ENCODE measurements around the gene WFIKKN2. TPM values are rescaled to one million over a fixed set of nuclear protein-coding genes. Genes with fewer than 3 reads are reported as not detected.

The WFIKKN2 gene
- total RNA-seq, 1 donor from 2014 or later, result not detected

DNA sequence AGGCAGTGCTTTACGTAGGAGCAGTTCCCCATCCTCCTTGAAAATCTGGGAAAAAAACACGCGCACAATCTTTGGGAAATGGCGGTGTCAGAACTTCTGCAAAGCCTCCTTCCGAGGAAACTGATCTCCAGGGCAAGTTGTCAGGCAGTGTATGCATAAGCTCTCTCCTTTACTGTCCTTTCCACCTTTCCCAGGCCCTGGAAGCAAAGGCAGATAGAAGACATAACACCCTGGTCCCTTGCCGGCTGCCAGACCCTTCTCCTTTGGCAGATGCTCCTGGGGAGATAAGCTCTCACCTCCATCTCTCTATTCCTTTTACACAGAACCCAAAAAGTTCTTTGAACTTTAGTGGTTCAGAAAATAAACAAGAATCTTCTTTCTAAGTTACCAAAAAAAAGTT is 18.4 kb downstream of the WFIKKN2 start:
- intact Hi-C loops (cut with micrococcal nuclease), result loop anchor here (2.0 kb wide), 1 partner anchor 375 kb away; the partner anchor contains the start of gene RSAD1

DNA sequence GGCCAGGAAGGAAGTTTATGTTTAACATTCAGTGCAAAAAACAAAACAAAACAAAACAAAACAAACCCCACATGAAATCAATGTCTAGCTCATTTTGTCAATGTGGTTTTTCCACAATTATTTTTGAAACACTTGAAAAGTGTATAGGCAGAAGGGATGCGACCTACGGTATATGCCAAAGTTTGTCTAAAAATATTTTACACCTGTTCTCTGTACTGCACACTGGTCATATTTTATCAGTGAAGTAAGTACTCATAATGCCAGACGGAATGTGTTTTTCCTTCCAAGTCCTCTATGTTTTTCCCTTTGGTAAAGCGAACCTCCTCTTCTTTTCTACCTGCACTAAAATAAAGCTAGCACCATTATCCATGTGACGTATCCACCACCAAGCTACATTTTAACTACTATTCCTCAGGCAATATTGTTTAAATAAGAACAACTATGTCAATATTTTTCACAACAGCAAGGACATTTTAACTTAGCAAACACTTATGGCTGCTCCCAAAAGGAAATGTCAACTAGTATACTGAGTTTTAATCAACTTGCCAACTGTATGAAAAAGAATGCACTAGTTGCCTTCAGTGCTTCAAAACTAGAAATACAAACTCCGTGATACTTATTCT is 20.4 kb downstream of the WFIKKN2 start:
- intact Hi-C loops (cut with micrococcal nuclease), result no loop called here

DNA sequence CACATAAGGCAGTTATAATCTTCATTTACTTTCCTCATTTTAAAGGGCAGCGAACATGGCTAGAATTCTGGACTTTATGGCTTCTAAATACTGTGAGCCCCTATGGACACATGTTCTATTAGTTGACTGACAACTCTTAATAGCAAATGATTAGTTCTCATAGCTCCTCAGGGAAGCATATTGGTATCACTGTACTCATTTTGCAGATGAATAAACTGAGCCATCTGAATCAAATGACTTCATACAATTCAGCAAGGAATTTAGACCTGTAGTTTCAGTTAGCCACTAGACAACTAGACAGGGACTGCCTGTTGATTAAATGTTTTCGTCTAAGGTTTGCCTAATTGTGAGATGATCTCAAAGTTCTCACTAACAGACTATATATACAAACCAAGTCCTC is 21.0 kb downstream of the WFIKKN2 start:
- intact Hi-C loops (cut with micrococcal nuclease), result no loop called here

DNA sequence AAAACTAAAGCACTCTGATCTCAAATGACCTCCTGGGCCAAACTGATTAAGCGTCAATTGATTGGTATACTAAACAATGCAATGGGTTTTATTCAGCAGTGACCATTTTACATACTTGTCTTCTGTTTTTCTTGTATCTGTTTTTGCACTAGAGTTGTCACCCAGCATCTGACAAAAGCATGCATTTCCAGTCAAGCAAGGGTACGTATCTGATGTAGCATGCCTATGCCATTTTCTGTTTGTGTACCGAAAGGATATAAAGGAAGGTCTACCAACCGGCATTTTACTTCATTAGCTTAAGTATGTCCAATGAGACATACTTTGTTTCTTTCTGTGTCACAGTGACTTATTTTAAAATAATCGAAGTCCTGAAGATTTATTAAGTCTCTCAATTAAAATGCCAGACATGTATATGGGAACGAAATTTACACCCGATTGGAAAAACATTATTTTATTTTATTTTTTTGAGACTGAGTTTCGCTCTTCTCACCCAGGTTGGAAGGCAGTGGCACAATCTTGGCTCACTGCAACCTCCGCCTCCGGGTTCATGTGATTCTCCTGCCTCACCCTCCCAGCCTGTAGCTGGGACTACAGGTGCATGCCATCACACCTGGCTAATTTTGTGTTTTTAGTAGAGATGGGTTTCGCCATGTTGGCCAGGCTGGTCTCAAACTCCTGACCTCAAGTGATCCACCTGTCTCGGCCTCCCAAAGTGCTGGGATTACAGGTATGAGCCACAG is 23.3 kb downstream of the WFIKKN2 start:
- intact Hi-C loops (cut with micrococcal nuclease), result no loop called here

DNA sequence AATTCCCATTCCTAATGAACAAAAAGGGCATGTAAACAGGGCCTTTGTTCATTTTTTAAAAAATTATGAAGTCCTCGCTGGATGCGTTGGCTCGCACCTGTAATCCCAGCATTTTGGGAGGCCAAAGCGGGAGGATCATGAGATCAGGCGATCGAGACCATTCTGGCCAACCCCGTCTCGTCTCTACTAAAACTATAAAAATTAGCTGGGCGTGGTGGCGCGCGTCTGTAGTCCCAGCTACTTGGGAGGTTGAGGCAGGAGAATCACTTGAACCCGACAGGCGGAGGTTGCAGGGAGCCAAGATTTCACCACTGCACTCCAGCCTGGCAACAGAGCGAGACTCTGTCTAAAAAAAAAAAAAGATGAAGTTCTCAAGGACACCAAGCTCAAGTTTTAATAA is 24.3 kb downstream of the WFIKKN2 start:
- intact Hi-C loops (cut with micrococcal nuclease), result loop anchor here (10.0 kb wide), 1 partner anchor 295 kb away; the partner anchor contains the start of gene NME1

DNA sequence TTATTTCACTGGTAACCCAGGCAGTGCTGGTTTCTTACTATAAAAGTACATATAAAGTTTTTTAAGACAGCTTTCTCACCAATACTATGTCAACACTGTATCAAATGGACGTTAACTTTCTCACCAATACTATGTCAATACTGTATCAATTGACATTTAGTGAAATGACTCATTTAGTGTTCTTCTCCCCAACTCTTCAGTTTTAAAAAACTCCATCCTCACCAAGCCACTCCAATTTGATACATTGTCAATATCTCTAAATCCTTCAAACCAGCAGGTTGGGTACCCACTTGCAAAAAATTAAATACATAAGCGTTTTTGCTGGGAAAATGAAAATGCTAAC is 25.9 kb downstream of the WFIKKN2 start:
- intact Hi-C loops (cut with micrococcal nuclease), result loop anchor here (10.0 kb wide), 1 partner anchor 293 kb away; the partner anchor contains the start of gene NME1

DNA sequence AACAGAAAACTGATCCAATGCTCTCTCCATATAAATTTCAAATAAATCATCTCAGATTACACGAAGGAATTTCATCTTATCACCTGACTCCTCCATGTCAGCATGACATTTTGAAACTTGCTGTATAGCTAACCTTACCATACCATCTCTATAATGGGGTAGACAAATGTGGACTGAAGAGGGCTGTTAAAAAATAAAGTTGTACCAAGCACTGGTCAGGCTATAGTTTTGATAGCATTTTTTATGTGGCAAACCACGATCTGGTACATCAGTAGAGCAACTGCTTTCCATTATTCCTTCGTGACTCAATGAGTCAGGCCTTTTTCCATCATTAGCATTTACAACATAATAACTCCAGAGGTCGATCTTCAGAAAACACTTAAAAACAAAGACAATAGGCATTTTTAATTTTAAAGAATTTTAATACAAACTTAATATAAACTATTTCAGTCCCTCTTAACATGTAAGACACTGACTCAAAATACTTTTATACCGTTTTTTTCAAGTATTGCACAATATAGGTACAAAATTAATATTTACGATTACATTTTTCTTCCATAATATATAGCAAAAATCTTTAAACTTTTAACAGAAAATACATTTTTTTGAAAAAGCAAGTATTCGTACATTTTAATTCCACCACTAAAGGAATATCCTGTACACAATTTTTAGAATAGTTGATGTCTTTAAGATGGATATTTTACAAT is 26.6 kb downstream of the WFIKKN2 start:
- intact Hi-C loops (cut with micrococcal nuclease), result loop anchor here (10.0 kb wide), 1 partner anchor 293 kb away; the partner anchor contains the start of gene NME1

DNA sequence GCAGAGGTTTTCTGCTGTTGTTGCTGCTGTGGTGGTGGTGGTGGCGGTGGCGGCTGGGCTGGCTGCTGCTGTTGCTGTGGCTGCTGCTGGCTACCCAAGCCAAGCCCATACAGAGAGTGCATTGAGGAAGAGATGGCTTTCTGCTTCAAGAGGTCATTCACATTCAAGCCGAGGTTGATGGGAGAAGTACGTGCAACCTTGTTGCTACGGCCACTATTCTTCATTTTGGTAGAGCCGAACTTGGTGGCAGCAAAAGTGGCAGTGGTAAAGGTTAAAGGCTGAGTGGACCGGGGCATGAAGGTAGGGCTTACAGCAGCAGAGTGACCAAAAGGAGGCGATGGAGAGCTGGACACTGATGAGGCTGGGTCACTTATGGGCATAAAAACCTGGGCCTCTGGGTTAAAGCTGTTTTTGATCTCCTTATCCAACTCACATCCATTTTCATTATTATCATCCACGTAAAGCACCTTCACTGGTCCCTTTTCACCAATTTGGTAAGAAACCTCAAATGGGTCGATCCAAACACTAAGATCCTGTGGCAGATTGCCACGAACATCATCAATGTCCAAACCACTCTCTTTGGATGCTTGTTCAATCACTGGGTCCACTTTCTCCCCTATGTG is 27.9 kb downstream of the WFIKKN2 start:
- intact Hi-C loops (cut with micrococcal nuclease), result loop anchor here (10.0 kb wide), 1 partner anchor 291 kb away; the partner anchor contains the start of gene NME1

DNA sequence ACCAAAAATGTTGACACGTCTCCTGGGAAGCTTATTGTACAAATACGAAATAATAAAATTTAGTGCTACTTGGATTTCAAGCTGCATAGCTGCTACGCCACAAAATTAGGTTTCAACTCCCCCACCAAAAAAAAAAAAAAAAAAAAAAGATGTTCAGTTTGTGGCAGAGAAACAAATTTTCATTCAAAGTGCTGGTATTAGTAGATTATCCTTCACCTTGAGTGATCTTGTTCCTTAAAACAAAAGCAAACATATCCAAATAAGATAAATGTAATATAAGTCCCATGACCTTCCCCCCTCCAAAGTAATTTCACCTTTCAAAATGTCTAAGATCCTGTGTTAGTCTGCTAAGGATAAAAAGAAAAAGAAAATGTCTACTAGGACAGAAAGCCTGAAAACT is 28.5 kb downstream of the WFIKKN2 start:
- intact Hi-C loops (cut with micrococcal nuclease), result loop anchor here (10.0 kb wide), 1 partner anchor 291 kb away; the partner anchor contains the start of gene NME1

DNA sequence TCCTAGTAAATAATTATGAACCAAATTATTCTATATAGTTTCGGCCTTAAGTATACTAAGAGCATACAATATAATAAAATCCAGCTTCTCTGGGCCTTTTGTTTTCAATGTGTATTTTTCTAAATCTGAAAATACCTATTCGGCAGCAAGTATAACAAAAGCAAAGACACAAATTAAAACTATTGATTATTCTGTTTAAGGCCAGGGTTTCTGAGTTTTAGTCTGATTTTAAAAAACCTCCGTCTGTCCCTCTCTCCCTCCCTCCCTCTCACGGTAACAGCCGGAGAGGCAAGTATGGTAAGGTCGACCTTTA is 29.3 kb downstream of the WFIKKN2 start:
- intact Hi-C loops (cut with micrococcal nuclease), result loop anchor here (5.0 to 10.0 kb wide), 2 partner anchors 93 to 290 kb away; partner anchors contain the start of gene NME1

DNA sequence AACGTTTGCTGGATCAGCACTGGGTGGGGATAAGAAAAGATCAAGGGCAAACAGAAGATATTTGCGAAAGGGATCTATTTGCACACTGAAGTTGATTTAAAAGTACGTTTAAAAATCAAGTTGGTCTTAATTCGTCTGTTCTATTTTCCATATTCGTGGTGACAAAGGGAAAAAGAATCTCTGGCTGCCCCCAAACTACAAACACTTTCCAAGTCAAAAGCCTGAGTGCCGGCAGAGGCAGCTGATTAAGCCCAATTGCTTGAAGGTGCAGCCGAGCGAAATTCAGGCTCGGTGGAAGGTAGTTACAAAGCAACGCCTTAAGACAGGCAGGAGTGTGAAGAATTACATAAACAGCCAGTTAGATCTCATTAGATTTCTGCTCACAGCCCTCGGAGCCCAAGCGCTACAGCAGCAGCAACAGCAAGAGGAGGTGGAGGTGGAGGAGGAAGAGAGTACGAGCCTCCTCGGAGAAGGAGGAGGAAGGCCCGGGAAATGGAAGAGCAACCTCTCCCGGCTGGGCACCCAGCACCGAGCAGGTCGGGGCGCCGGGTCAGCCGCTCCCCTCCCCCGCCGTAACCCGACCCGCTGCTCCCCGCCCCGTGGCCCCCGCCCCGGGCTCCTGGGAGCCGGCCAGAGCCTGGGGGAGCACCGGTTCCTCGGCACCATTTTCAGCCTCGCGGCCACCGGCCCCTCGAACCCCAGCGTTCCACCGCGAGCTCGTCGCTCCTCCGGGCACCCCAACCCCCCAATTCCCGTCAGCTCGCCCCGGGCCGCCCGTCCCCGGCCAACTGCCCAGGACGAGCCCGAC is 29.9 kb downstream of the WFIKKN2 start:
- intact Hi-C loops (cut with micrococcal nuclease), result loop anchor here (5.0 to 10.0 kb wide), 2 partner anchors 92 to 290 kb away; partner anchors contain the start of gene NME1

DNA sequence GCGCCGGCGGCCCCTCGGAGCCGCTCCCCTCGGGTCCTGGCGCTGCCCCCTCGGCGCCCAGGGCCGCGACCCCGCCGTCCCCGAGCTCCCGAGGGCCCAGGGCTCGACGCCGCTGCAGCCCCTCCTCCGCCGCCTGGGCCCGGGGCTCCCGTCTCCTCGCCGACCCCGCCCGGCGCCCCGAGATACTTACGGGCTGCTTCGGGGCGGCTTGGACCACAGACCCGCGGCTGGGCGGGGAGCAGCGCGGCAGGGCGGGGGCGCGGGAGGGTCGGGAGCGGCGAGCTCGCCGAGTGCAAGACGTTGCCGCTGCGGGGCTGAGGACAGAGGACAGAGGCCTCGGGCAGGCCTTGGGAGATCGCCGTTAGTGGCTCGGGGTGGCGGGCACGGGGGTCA is 30.5 kb downstream of the WFIKKN2 start:
- intact Hi-C loops (cut with micrococcal nuclease), result loop anchor here (1.0 to 10.0 kb wide), 7 partner anchors 45 to 394 kb away; partner anchors contain the start of genes MBTD1, NME1 and UTP18

DNA sequence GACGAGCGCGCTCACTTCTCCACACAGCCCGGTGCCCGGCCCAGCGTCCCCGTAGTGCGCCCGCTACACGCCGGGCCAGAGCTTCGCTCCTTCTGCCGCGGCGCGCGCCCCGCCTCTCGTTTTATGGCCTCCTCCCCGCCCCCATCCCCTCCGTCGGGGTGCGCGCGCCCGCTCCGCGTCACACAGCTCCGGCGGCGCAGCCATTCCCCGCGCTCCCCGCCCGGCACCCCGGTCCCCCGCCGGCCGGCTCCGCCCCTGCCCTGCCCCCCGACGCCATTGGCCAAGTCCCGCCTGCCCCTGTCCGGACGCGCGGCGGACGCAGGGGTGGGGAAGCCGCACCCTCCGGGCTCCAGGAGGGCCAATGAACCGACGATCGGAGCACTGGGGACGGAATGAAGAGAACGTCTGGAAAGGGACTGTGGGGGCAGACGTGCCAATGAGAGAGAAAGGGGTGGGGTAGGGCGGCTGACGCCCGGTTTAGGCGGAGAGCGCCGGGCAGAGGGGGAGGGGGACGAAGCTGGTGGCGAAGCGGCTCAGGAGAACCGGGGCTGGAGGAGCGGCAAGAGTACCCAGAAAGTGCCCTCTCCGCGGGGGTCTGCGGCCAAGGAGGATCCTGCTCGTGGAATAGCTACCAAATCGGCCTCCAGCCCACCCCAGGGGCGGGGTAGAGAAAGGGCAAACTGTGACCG is 31.0 kb downstream of the WFIKKN2 start, which contains the start of gene TOB1:
Gene TOB1 (minus strand): TSS at position 94 of the 689 bp plus-strand sequence. CDS start 2,337 bp downstream, outside the sequence.
- intact Hi-C loops (cut with micrococcal nuclease), result loop anchor here (1.0 to 10.0 kb wide), 7 partner anchors 44 to 394 kb away; partner anchors contain the start of genes MBTD1, NME1 and UTP18

DNA sequence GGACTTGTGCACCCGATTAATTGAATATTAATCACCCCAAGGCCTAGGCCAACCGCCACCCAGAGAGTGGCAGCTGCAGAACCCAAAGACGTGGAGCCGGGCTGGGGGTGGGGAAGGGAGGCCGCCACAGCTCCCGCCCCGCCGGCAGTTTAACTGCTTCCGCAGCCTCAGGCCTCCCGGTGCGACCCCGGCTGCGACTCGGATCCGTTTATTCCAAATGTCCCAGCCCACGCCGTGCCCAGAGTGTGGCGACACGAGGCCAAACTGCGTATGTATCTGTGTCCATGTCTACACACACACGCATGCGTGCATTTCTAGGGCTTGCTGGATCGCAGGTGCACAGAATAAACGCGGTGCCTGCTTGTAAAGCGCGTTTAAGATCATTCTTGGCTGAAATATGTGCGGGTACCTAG is 31.6 kb downstream of the WFIKKN2 start:
- intact Hi-C loops (cut with micrococcal nuclease), result loop anchor here (1.0 to 10.0 kb wide), 9 partner anchors 44 to 393 kb away; partner anchors contain the start of genes MBTD1, NME1 and UTP18

DNA sequence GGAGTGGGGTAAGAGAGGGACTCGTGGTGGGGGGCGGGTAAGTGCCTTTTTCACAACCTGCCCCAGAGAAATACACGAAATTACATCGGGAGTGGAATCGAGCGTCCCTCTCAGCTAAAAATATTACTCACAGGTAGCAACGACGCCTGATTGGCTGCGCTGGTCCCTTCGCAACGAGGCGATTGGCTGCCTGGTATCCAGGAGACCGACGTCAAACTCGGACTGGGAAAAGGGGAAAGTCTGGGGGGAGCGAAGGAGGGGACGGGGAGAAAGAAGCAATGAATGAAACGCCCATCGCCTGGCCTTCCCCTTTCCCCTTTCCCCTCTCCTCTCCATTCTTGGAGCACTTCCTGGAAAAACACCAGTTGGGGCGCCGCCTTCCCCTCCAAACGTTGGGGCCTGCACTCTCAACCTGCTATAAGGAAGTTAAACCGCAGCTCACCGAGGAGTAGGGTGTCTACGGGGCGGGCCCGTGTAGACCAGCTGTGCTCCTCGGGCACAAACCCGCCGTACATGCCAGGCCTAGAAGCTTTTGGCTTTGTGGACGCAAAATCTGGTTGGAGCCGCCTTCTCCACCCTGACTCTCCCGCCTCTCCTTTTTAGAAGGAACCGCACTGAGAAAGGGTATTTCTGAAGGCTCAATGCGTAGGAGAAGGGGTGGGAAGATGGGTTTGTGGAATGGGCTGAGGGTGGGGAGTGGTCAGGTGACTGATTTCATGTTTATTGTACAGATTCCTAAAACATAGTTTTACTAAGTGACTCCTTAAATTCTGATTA is 32.2 kb downstream of the WFIKKN2 start:
- intact Hi-C loops (cut with micrococcal nuclease), result loop anchor here (1.0 to 10.0 kb wide), 7 partner anchors 43 to 287 kb away; partner anchors contain the start of gene NME1

DNA sequence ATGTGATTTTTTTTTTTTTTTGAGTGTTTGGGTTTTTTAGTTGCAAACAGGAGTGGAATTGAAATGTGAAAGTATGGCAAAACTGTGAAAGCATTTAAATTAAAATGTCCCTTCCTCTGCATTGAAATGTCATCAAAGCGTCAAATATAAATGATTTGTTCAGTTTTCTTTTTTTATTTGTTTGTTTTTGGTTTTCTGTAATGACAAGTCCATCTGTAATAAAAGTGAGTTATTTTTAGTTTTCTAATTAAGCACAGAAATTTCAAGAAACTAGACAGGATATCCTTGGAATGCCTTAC is 32.7 kb downstream of the WFIKKN2 start:
- intact Hi-C loops (cut with micrococcal nuclease), result loop anchor here (5.0 to 10.0 kb wide), 2 partner anchors 89 to 287 kb away; partner anchors contain the start of gene NME1

DNA sequence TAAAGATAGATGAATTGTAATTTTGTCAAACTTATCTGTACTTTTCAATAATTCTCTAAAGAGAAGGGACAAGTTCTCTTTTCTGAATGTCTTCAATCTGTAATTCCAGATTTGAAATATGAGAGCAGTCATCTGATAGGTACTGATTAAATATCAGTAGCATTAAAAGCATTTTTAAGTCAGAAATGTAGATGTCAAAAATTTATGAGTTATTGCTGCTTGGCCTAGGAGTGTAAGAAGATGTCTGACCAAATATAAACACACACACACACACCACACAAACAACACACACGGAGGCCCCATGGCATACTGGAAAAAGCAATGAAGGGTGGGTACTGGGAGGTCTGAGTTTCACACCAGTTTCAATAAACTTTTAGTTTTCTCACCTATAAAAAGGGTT is 33.2 kb downstream of the WFIKKN2 start:
- intact Hi-C loops (cut with micrococcal nuclease), result loop anchor here (5.0 to 10.0 kb wide), 2 partner anchors 89 to 286 kb away; partner anchors contain the start of gene NME1

DNA sequence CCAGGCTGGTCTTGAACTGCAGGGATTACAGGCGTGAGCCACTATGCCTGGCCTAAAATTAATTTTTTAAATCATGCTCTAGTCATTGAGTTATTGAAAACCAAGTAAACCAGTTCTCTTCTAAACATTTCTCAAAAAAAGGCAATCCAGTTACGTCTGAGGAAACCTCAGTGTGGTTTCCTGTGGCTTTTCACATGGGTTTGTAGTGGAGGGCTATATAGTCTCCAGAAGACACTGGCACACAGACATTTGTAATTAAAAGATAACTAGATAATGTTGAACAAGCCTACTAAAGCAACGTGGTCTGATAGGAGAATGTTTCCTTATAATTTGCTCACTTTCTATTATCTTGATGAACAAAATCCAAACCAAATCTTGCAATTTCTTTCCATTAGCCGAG is 36.0 kb downstream of the WFIKKN2 start:
- intact Hi-C loops (cut with micrococcal nuclease), result no loop called here

DNA sequence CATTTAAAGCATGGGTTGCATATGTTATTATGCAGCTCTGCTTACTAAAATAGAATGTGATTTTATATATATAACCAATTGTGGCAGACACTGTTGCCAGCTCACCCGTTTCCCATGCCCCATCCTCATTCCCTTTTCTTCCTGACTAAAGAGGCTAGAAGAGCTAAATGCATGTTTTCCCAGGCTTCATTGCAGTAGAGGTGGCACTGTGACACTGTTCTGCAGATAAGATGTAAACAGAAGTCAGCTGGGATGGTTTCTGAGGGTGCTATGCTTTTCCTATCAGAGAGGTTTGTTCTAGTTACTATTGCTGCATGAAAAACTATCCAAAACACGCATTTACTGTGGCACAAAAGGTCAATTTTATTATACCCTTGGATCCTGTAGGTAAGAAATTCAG is 36.5 kb downstream of the WFIKKN2 start:
- intact Hi-C loops (cut with micrococcal nuclease), result no loop called here

Measured in T-helper 2 cell treated with Interferon-gamma antibody and Interleukin-4, amounts not matched to agents 100 ng/mL and 5 ng/mL, for 36 hours (primary cell).